DMS53 treated with DMSO at 0.1 percent for 48 hours (cell line): ENCODE results near the gene IFNK.

Experiments used
- DNase-seq: peaks from one replicate; lab custom pipeline; 2025; ENCODE audit not compliant: unreplicated experiment; lab: John Stamatoyannopoulos, UW

Gene IFNK

DNA sequence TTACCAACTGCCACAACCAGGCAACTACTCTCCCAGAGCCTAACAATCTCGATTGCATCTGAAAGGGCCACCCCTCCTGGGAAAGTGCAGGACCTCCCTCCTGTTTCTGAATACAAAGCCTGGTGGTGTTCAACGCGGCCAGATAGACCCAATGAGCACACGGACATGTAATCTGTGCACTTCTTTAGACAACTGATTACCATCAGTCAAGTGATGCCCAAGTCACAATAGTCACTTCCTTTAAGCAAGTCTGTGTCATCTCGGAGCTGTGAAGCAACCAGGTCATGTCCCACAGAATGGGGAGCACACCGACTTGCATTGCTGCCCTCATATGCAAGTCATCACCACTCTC is 48.5 kb downstream of the IFNK start:
- DNase-seq: no peak

DNA sequence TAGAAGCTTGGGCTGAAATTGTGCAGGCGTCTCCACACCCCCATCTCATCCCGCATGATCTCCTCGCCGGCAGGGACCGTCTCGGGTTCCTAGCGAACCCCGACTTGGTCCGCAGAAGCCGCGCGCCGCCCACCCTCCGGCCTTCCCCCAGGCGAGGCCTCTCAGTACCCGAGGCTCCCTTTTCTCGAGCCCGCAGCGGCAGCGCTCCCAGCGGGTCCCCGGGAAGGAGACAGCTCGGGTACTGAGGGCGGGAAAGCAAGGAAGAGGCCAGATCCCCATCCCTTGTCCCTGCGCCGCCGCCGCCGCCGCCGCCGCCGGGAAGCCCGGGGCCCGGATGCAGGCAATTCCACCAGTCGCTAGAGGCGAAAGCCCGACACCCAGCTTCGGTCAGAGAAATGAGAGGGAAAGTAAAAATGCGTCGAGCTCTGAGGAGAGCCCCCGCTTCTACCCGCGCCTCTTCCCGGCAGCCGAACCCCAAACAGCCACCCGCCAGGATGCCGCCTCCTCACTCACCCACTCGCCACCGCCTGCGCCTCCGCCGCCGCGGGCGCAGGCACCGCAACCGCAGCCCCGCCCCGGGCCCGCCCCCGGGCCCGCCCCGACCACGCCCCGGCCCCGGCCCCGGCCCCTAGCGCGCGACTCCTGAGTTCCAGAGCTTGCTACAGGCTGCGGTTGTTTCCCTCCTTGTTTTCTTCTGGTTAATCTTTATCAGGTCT is 49.0 kb downstream of the IFNK start, which contains the start of gene C9orf72:
Gene C9orf72 (minus strand): TSS at position 564 of the 716 bp plus-strand sequence. CDS start 6,361 bp downstream, outside the sequence.
- DNase-seq: peak; percentile 6

DNA sequence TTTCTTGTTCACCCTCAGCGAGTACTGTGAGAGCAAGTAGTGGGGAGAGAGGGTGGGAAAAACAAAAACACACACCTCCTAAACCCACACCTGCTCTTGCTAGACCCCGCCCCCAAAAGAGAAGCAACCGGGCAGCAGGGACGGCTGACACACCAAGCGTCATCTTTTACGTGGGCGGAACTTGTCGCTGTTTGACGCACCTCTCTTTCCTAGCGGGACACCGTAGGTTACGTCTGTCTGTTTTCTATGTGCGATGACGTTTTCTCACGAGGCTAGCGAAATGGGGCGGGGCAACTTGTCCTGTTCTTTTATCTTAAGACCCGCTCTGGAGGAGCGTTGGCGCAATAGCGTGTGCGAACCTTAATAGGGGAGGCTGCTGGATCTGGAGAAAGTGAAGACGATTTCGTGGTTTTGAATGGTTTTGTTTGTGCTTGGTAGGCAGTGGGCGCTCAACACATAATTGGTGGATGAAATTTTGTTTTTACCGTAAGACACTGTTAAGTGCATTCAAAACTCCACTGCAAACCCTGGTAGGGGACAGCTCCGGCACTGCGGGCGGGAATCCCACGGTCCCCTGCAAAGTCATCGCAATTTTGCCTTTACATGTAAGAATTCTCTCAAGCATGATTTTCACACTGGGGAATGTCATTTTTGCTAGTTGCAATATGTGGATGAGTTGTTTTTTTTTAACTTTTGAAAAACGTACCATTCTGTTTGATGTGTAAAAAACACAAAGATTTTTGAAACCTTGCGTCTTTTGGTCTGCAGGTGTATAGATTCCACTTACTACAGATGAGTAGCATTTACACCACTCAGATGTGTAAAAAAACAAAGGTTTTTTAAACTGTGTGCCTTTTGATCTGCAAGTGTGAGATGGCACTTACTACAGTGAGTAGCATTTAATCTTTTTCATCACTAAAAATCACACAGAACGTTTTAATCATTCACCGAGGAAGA is 49.8 kb downstream of the IFNK start:
- DNase-seq: peak; percentile 90
